GM19099 (cell line): ENCODE results near the gene TCP10L.

Experiments
- POLR2A ChIP-seq: IDR thresholded peaks from 3 replicates; pipeline ENCODE4 v1.6.1; 2011; ENCODE audit warnings: low read depth; ENCODE audit not compliant: insufficient read length; ENCODE audit errors: extremely low read depth

TCP10L gene

GRCh38 chr21:32543975-32544374 is 41.3 kb downstream of the TCP10L start:
- no peak for TF ChIP-seq POLR2A

GRCh38 chr21:32539378-32539777 is 45.9 kb downstream of the TCP10L start:
- TF ChIP-seq POLR2A, result no peak

DNA sequence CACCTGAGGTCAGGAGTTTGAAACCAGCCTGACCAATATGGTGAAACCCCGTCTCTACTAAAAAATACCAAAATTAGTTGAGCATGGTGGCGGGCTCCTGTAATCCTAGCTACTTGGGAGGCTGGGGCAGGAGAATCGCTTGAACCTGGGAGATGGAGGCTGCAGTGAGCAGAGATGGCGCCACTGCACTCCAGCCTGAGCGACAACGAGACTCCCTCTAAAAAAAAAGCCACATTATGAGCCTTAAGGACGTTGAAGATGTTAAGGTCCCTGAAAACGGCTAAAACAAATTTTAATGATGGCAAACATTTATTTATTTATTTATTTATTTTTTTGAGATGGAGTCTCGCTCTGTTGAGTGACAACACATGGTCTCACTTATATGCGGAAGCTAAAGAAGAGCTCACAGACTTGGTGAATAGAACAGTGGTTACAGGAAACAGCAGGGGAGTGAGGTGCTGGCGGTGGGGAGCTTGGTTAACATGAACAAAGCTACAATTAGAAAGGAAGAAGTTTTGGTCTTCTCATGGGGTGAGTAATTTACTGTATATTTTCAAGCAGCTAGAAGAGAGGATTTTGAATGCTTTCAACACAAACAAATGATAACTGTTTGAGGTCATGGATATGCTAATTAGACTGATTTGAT is 47.1 kb downstream of the TCP10L start:
- no peak for TF ChIP-seq POLR2A

DNA sequence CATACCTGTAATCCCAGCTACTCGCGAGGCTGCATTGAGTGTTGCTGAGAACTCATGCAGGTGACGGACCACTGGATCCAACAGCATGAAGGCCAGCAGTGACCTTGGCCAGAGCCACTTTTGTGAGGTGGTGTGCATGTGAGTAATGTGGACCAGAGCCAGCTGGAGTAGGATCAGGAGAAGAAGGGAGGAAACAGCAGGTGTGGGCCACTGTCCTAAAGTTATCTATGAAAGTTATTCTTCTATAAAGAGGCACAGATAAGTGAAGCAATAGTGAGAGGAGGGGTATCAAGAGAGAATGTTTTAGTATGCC is 47.8 kb downstream of the TCP10L start:
- TF ChIP-seq POLR2A, result no peak

DNA sequence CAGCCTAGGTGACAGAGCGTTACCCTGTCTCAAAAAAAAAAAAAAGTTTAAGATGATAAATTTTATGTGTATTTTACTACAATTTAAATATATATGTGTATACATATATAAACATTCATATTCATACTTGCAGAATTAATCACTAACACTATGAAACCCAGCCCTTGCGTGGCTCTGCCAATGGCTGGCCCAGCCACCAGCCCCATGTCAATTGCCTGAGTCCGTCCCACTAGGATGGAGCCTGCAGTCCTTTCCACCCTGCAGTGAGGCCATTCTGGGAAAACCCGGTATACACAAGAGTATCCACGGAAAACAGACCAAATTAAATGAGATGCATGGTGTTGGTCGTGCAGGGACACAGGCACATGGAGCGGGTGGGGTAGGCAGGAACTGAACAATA is 49.7 kb downstream of the TCP10L start:
- TF ChIP-seq POLR2A, result no peak

DNA sequence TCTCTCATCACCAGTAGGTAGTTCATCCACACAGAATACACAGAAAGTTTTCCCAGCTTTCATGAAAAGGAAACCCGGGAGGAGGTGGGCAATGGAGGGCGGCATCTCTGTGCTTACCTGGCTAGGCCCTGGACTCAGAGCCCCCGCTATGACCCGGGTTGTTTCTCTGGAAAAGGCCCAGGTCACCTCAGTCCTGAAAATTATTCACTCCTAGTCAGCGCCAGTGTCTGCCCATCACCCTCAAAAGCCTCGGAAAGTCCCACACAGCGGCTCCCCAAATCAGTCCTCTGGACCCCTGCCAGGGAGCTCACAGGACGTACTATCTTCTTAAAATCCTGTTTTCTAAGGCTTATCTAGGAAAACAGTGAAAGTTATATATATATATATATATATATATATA is 51.2 kb downstream of the TCP10L start:
- TF ChIP-seq POLR2A, result no peak

DNA sequence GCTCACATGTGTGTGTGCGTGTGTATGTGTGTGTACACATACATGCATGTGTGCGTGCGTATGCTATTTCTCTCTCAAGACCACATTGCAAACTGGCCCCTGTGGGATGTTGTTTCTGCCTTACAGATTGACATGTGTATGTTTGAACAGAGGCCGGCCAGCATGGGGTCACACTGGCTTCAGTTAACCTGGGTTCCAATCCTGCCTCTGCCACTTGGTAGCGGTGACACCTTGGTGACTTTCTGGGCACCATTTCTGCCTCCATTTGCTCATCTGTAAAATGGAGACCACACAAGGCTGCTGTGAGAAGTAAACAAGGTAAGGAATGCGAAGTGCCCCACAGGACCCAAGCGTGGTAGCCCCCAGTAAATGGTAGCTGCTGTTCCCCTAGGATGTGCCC is 51.7 kb downstream of the TCP10L start:
- no peak for TF ChIP-seq POLR2A

DNA sequence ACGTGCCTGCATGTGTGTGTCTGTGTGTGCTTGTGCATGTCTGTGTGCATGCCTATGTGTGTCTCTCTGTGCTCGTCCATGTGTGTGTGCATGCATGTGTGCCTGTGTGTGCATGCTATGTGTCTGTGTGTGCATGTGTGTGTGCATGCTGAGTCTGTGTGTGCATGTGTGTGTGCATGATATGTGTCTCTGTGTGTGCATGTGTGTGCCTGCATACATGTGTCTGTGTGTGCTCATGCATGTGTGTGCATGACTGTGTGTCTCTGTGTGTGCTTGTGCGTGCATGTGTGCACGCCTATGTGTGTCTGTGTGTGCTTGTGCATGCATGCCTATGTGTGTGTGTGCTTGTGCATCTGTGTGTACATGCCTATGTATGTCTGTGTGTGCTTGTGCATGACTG is 52.3 kb downstream of the TCP10L start:
- no peak for TF ChIP-seq POLR2A

- TF ChIP-seq POLR2A, result no peak
These were observed 52.7 kb downstream of the TCP10L start for GRCh38 chr21:32532636-32533035.

DNA sequence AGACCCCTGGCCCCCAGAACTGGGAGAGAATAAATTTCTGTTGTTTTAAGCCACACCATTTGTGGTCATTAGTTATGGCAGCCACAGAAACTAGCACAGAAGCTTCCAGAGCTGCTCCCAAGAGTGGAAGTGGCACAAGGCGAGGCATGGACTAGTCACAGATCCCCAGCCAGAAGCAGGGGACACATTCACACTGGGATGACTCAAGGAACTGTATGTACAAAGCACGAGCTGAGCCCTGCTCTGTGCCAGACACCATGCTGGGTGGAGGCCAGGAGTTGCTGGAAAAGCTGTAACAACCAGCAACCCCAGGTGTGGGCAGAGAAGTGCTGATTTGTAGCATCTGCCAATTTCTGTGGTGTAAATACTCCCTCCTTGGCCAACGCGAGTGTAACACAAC is 55.6 kb downstream of the TCP10L start:
- TF ChIP-seq POLR2A, result no peak

DNA sequence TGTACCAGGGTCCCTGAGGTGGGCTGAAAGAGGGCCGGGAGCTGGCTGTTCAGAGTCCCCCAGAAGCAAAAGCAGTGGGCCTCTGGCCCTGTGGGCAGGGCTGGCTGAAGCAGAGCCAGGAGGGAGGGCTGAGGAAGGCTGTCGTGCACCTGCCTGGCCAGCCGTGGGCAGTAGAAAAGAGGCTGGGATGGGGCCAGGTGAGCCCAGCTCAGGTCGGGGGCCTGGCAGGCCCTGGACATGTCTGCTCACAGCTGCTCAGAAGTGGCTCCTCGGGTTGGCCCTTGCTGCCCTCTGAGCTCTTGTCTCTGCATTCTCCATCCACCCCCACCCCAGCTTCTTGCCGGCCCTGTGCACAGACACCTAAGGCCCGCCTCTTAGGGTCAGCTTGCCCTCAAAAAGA is 60.0 kb downstream of the TCP10L start:
- no peak for TF ChIP-seq POLR2A

- TF ChIP-seq POLR2A, result no peak
These were observed 61.2 kb downstream of the TCP10L start for GRCh38 chr21:32523988-32524719.
